Stimulated activated CD4-positive, alpha-beta T cell treated with anti-CD3 and anti-CD28 coated beads, Interleukin-4, amount 100 ng/mL, for 24 hours (primary cell): Measurements from ENCODE around the gene TDRD12.

Experiments
- DNase-seq: peaks from one replicate; pipeline ENCODE4 v3.0.0-alpha.2; 2020

Gene TDRD12

GRCh38 chr19:32869966-32870573, 150.5 kb downstream of the TDRD12 start:
- no peak for DNase-seq

- no peak for DNase-seq
Observed at GRCh38 chr19:32870981-32871451, 151.4 kb downstream of the TDRD12 start.

DNA sequence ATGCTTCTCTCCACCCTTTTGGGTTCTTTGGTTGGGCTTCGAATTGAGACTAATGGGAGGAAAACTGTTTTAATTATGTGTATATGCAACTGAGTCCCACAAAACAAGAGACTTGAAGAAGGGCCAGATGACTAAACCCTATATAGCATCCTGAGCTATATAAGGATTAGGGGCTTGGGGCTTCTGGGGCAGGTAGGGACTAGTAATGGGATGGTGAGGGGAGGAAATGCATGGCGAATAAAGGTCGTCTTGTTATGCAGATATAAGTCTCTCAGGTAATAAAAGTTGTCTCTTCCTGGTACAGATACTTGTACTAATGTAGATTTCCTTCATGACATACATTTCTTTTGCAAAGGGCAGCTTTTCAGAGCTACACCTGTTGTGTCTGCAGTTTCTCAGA, 152.8 kb downstream of the TDRD12 start:
- DNase-seq = no peak

GRCh38 chr19:32873247-32873959, 153.8 kb downstream of the TDRD12 start:
- DNase-seq = no peak

GRCh38 chr19:32874605-32875004, 155.0 kb downstream of the TDRD12 start:
- DNase-seq = no peak

DNA sequence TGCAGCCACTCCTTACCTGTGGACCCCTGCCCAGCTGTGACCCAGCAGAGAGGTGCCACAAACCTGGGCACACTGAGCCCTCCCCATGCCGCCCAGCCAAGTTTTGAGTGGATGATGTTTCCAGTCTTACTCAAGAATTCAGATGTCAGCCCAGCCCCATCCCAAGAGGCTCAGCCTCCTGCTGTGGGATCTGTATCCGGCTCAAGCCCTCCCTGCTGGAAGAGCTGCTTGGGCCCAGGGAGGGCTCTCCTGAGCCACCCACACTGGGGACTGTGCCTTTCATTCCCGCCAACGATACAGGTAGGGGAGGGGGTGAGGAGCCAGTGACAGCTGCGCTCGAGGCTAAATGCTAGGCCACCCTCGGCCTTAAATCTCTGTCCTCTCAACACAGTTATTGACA, 155.9 kb downstream of the TDRD12 start:
- DNase-seq = no peak

- DNase-seq = no peak
Observed at GRCh38 chr19:32876236-32876918, 156.8 kb downstream of the TDRD12 start.

DNA sequence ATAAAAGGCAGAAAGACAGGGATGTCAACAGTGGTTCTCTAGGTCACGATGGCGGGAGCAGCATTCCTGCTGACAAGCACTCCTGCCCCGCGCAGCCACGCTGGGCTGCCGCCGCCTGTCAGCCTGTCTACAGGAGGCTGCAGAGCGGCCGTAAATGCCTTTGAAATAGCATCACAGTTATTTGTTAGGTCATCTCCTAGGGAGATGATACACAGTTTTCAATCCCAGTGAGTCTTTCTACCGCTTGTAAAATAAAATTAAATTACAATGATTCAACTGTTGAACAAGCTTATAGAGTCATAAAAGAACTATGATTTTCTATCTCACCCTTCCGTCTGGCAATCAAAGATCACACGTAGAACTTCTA, 157.3 kb downstream of the TDRD12 start:
- no peak for DNase-seq
